HCT116 (cell line): Measurements from ENCODE around the gene THADA. TPM values are rescaled to one million over a fixed set of nuclear protein-coding genes. Genes with fewer than 3 reads are reported as not detected.

Source experiments
- ATAC-seq: fragments of 200-7000 bp; cut with Tn5 transposase; 2 replicates; pipeline ENCODE4 v1.9.1; 2020; ENCODE audit warnings: mild to moderate bottlenecking, moderate library complexity
- BruUV-seq: library from RNA; stranded (reverse); fragments of 400-500 nt; replicated peaks from 2 replicates; lab custom pipeline; 2021; lab: Mats Ljungman, UMichigan
- CTCF ChIA-PET: fragments of 300-600 bp; sonication (Branson Sonifier 250); formaldehyde crosslinking; loops from one replicate; lab custom pipeline; 2021; ENCODE audit warnings: antibody characterized with exemption; lab: Charles Lee
- POLR2A ChIA-PET: fragments of 300-600, 350-600 bp; sonication (Branson Sonifier 250); formaldehyde crosslinking; loops from one replicate; lab custom pipeline; 2021; ENCODE audit warnings: antibody characterized with exemption; lab: Charles Lee
- RAD21 ChIA-PET, 2 experiments: fragments of 300-600 bp; sonication (Branson Sonifier 250); formaldehyde crosslinking; loops; one replicate each; lab custom pipeline; 2023; ENCODE audit warnings: low total read pairs in 2 of 2; ENCODE audit not compliant: uncharacterized antibody in 2 of 2, unreplicated experiment in 2 of 2, low non-redundant PET in 1 of 2; lab: Charles Lee
- DNase-seq: peaks from one replicate; pipeline ENCODE4 v3.0.0-alpha.2; 2010; ENCODE audit warnings: low read depth, low spot score
- H2AFZ ChIP-seq: fragments of 200-600 bp; shearing (Covaris generic), sonication (generic); 2 replicates; pipeline ENCODE4 v1.6.1; 2017; ENCODE audit warnings: low read depth, mixed run types, mixed read lengths, antibody characterized with exemption, low read length; ENCODE audit not compliant: poor library complexity, severe bottlenecking
- H3K27ac ChIP-seq: 2 replicates; pipeline ENCODE4 v1.5.1; 2012; ENCODE audit warnings: low read depth, low read length
- H3K27me3 ChIP-seq: fragments of 200-600 bp; sonication (generic); 2 replicates; pipeline ENCODE4 v1.6.1; 2016; ENCODE audit warnings: mixed run types, low read length, mixed read lengths; ENCODE audit not compliant: insufficient read depth
- H3K36me3 ChIP-seq, 2 experiments: fragments of 200-500 bp in 1 of 2; fragments of 200-600 bp in 1 of 2; sonication (Bioruptor generic) in 1 of 2; sonication (generic) in 1 of 2; 2 replicates each; pipeline versions ENCODE4 v1.5.1 to v1.6.1; 2014 to 2016; ENCODE audit warnings: low read length in 2 of 2, inconsistent platforms in 1 of 2, mixed read lengths in 1 of 2, mixed run types in 1 of 2; ENCODE audit not compliant: insufficient read depth in 2 of 2, control insufficient read depth in 1 of 2
- H3K4me1 ChIP-seq, 2 experiments: fragments of 200-600 bp in 1 of 2; sonication (generic) in 1 of 2; 2 replicates each; pipeline versions ENCODE4 v1.5.1 to v1.6.1; 2012 to 2017; ENCODE audit warnings: low read length in 2 of 2, inconsistent platforms in 1 of 2, mild to moderate bottlenecking in 1 of 2, mixed read lengths in 1 of 2, mixed run types in 1 of 2, moderate library complexity in 1 of 2; ENCODE audit not compliant: insufficient read depth in 2 of 2, control insufficient read depth in 1 of 2
- H3K4me2 ChIP-seq: fragments of 200-600 bp; sonication (generic); 2 replicates; pipeline ENCODE4 v1.6.1; 2017; ENCODE audit warnings: mixed run types, low read length, mixed read lengths
- H3K4me3 ChIP-seq, 2 experiments: fragments of 200-600 bp in 1 of 2; sonication (generic) in 1 of 2; replicated peaks in 1 of 2; 2 replicates each; pipeline ENCODE4 v1.5.1; 2011 to 2016; ENCODE audit warnings: low read length in 2 of 2, control low read depth in 1 of 2, low read depth in 1 of 2, mild to moderate bottlenecking in 1 of 2, mixed read lengths in 1 of 2, mixed run types in 1 of 2
- H3K79me2 ChIP-seq: fragments of 200-600 bp; sonication (generic); 2 replicates; pipeline ENCODE4 v1.6.1; 2017; ENCODE audit warnings: mild to moderate bottlenecking, mixed run types, low read length, moderate library complexity, mixed read lengths; ENCODE audit not compliant: insufficient read depth
- H3K9ac ChIP-seq: fragments of 200-600 bp; sonication (generic); 2 replicates; pipeline ENCODE4 v1.6.1; 2016; ENCODE audit warnings: low read length, mixed read lengths
- H3K9me2 ChIP-seq: fragments of 200-600 bp; sonication (generic), shearing (Covaris generic); 2 replicates; pipeline ENCODE4 v1.6.1; 2017; ENCODE audit warnings: mixed run types, mild to moderate bottlenecking, moderate library complexity; ENCODE audit not compliant: insufficient read depth
- H3K9me3 ChIP-seq, 2 experiments: fragments of 200-500 bp in 1 of 2; fragments of 200-600 bp in 1 of 2; sonication (Bioruptor generic) in 1 of 2; sonication (generic) in 1 of 2; 2 replicates each; pipeline ENCODE4 v1.6.1; 2014 to 2017; ENCODE audit warnings: low read length in 2 of 2, mixed read lengths in 2 of 2, inconsistent platforms in 1 of 2, low read depth in 1 of 2, mild to moderate bottlenecking in 1 of 2, mixed run types in 1 of 2, moderate library complexity in 1 of 2; ENCODE audit not compliant: control insufficient read depth in 1 of 2, insufficient read depth in 1 of 2
- H4K20me1 ChIP-seq: fragments of 200-600 bp; sonication (generic), shearing (Covaris generic); 2 replicates; pipeline ENCODE4 v1.6.1; 2017; ENCODE audit warnings: mixed run types, mild to moderate bottlenecking, moderate library complexity; ENCODE audit not compliant: insufficient read depth
- ATF3 ChIP-seq: IDR thresholded peaks from 2 replicates; pipeline ENCODE4 v1.6.1; 2012
- CBX3 ChIP-seq: IDR thresholded peaks from 2 replicates; pipeline ENCODE4 v1.6.1; 2012; ENCODE audit warnings: low read depth
- CEBPB ChIP-seq: IDR thresholded peaks from 2 replicates; pipeline ENCODE4 v1.6.1; 2012; ENCODE audit warnings: low read depth
- CTCF ChIP-seq, 3 experiments: fragments of 200-600 bp in 1 of 3; sonication (generic) in 1 of 3; IDR thresholded peaks in 2 of 3; conservative IDR thresholded peaks in 1 of 3; 2 replicates each; pipeline ENCODE4 v1.5.1; 2012 to 2017; ENCODE audit warnings: low read depth in 2 of 3, low read length in 2 of 3, antibody characterized with exemption in 1 of 3, borderline replicate concordance in 1 of 3, control low read depth in 1 of 3, mild to moderate bottlenecking in 1 of 3, mixed read lengths in 1 of 3, mixed run types in 1 of 3, moderate library complexity in 1 of 3; ENCODE audit not compliant: insufficient read depth in 1 of 3
- EGR1 ChIP-seq: IDR thresholded peaks from 2 replicates; pipeline ENCODE4 v1.6.1; 2012; ENCODE audit warnings: low read depth
- ELF1 ChIP-seq: IDR thresholded peaks from 2 replicates; pipeline ENCODE4 v1.6.1; 2012; ENCODE audit warnings: low read depth, borderline replicate concordance
- FOSL1 ChIP-seq: IDR thresholded peaks from 2 replicates; pipeline ENCODE4 v1.6.1; 2012; ENCODE audit warnings: low read depth
- MAX ChIP-seq: IDR thresholded peaks from 2 replicates; pipeline ENCODE4 v1.6.1; 2012
- POLR2A ChIP-seq: IDR thresholded peaks from 2 replicates; pipeline ENCODE4 v1.7.0; 2011; ENCODE audit warnings: borderline replicate concordance; ENCODE audit not compliant: insufficient read depth, insufficient read length; ENCODE audit errors: extremely low read depth
- POLR2AphosphoS5 ChIP-seq: IDR thresholded peaks from 2 replicates; pipeline ENCODE4 v1.6.1; 2011; ENCODE audit warnings: mild to moderate bottlenecking, low read depth, low read length, moderate library complexity
- REST ChIP-seq: IDR thresholded peaks from 2 replicates; pipeline ENCODE4 v1.6.1; 2012; ENCODE audit warnings: low read depth
- SIN3A ChIP-seq: IDR thresholded peaks from 2 replicates; pipeline ENCODE4 v1.6.1; 2012; ENCODE audit warnings: low read depth
- SRF ChIP-seq: IDR thresholded peaks from 2 replicates; pipeline ENCODE4 v1.6.1; 2012; ENCODE audit warnings: low read depth
- TCF7L2 ChIP-seq: IDR thresholded peaks from 2 replicates; pipeline ENCODE4 v1.7.0; 2011; ENCODE audit warnings: borderline replicate concordance, inconsistent platforms; ENCODE audit not compliant: insufficient read depth, insufficient read length; ENCODE audit errors: extremely low read depth
- YY1 ChIP-seq: IDR thresholded peaks from 2 replicates; pipeline ENCODE4 v1.6.1; 2011; ENCODE audit warnings: low read length, low read depth, moderate library complexity, mild to moderate bottlenecking; ENCODE audit not compliant: insufficient replicate concordance; ENCODE audit errors: extremely low read depth
- ZBTB33 ChIP-seq: IDR thresholded peaks from 2 replicates; pipeline ENCODE4 v1.6.1; 2011; ENCODE audit warnings: mild to moderate bottlenecking, low read length, moderate library complexity; ENCODE audit not compliant: insufficient replicate concordance; ENCODE audit errors: extremely low read depth
- ZNF274 ChIP-seq: fragments of 200-500 bp; sonication (Bioruptor generic); IDR thresholded peaks from 2 replicates; pipeline ENCODE4 v1.6.1; 2014; ENCODE audit warnings: mild to moderate bottlenecking, low read depth, low read length, inconsistent platforms
- intact Hi-C: fragments of 100-400 bp; cut with micrococcal nuclease; formaldehyde crosslinking; loops from 2 replicates; pipeline ENCODE4 v1.10.0; 2022
- total RNA-seq: library from RNA; stranded (reverse); gene quantifications from one replicate; pipeline ENCODE4 v1.2.1, GENCODE V29; 2021; ENCODE audit not compliant: unreplicated experiment

THADA gene
- total RNA-seq, 1 experiment from 2014 or later: 30.7 TPM

- H3K4me3 ChIP-seq: no peak overlapping the region
- no TSS peak for BruUV-seq
- POLR2A ChIA-PET: no interaction called here
- no peaks in the 10 kb centered on the region for H4K20me1 ChIP-seq
- no peaks in the 10 kb centered on the region for H3K79me2 ChIP-seq
- CTCF ChIA-PET: no interaction called here
- peak overlapping the region; percentile 2; the same call in 1 of the 2 replicates for H3K27ac ChIP-seq
- no peak overlapping the region for H2AFZ ChIP-seq
- intact Hi-C loops: loop anchor here (10.0 kb wide), 1 partner anchor 161 kb away; no protein-coding TSS in a partner anchor
- H3K27me3 ChIP-seq: no peaks in the 10 kb centered on the region
- no peaks in the 10 kb centered on the region for H3K36me3 ChIP-seq
- H3K4me2 ChIP-seq: peak overlapping the region; percentile 46
- no peaks in the 10 kb centered on the region for H3K9me3 ChIP-seq
- peaks cover 64 to 68% of the 10 kb centered on the region in 2 experiments for H3K4me1 ChIP-seq
- RAD21 ChIA-PET: no interaction called here
- DNase-seq: no peak
- H3K9me2 ChIP-seq: no peaks in the 10 kb centered on the region
- ATAC-seq: peak; percentile 75
- H3K9ac ChIP-seq: no peak overlapping the region
- no peak for TF ChIP-seq CBX3
- no peak for TF ChIP-seq YY1
- TF ChIP-seq ZBTB33: no peak
- no peak for TF ChIP-seq MAX
- TF ChIP-seq SRF: 0 out of 2 replicates have a peak, but pooled peaks have one; percentile 13
- no peak for TF ChIP-seq TCF7L2
- no peak for TF ChIP-seq POLR2A
- TF ChIP-seq CTCF (IDR thresholded peaks at IDR 0.05 in 2 of 3, conservative IDR thresholded peaks at IDR 0.05 in 1 of 3; ENCODE audit: borderline replicate concordance in 1 of 3, insufficient read depth in 1 of 3, low read depth in 2 of 3, low read length in 2 of 3): 0 out of 6 replicates have a peak, but pooled peaks of 1 of the 3 experiments have one; percentile 10
- no peak for TF ChIP-seq SIN3A
- no peak for TF ChIP-seq REST
- peak; percentile 46; the same call in 1 of the 2 replicates for TF ChIP-seq ELF1
- TF ChIP-seq EGR1: no peak
- TF ChIP-seq ATF3: no peak
- no peak for TF ChIP-seq ZNF274
- TF ChIP-seq CEBPB: peak; percentile 13; the same call in 1 of the 2 replicates
- no peak; the same call in 1 of the 2 replicates for TF ChIP-seq FOSL1
- no peak for TF ChIP-seq POLR2AphosphoS5
Observed at GRCh38 chr2:43455731-43456642, 139.9 kb downstream of the THADA start.
